ENCODE data around the gene MRPS18A.

The MRPS18A gene

GRCh38 chr6:43714311-43715055 lies 26.9 kb upstream of the MRPS18A start:
- peaks cover 3% of the 10 kb centered on the region for H3K27me3 ChIP-seq (ENCODE audit: control insufficient read depth, insufficient read depth, low read length)
- H3K36me3 ChIP-seq (ENCODE audit: control insufficient read depth, insufficient read depth, low read length) = no peaks in the 10 kb centered on the region
- H3K4me1 ChIP-seq (ENCODE audit: control insufficient read depth, insufficient read depth, low read length) = no peaks in the 10 kb centered on the region
- H3K9ac ChIP-seq (ENCODE audit: low read length) = no peak overlapping the region
- H3K4me3 ChIP-seq (ENCODE audit: low read length) = no peak overlapping the region
- H3K27ac ChIP-seq (ENCODE audit: low read depth, low read length) = no peak overlapping the region

- no peak overlapping the region for H3K9ac ChIP-seq (ENCODE audit: low read length)
- H3K4me1 ChIP-seq (ENCODE audit: control insufficient read depth, insufficient read depth, low read length) = no peaks in the 10 kb centered on the region
- no peaks in the 10 kb centered on the region for H3K36me3 ChIP-seq (ENCODE audit: control insufficient read depth, insufficient read depth, low read length)
- H3K27ac ChIP-seq (ENCODE audit: low read depth, low read length) = no peak overlapping the region
- no peak overlapping the region for H3K4me3 ChIP-seq (ENCODE audit: low read length)
- peaks cover 3% of the 10 kb centered on the region for H3K27me3 ChIP-seq (ENCODE audit: control insufficient read depth, insufficient read depth, low read length)
Observed at GRCh38 chr6:43713643-43714310, 26.2 kb upstream of the MRPS18A start.

GRCh38 chr6:43712579-43712978 lies 25.0 kb upstream of the MRPS18A start:
- Histone ChIP-seq H3K36me3 (ENCODE audit: control insufficient read depth, insufficient read depth, low read length) (no peaks in the 10 kb centered on the region), H3K4me1 (ENCODE audit: control insufficient read depth, insufficient read depth, low read length) (no peaks in the 10 kb centered on the region), H3K27ac (ENCODE audit: low read depth, low read length) (no peak overlapping the region), H3K27me3 (ENCODE audit: control insufficient read depth, insufficient read depth, low read length) (peaks cover 2% of the 10 kb centered on the region), H3K9ac (ENCODE audit: low read length) (no peak overlapping the region), H3K4me3 (ENCODE audit: low read length) (no peak overlapping the region)

GRCh38 chr6:43710576-43710975 lies 23.0 kb upstream of the MRPS18A start:
- H3K27me3 ChIP-seq (ENCODE audit: control insufficient read depth, insufficient read depth, low read length) = no peaks in the 10 kb centered on the region
- H3K36me3 ChIP-seq (ENCODE audit: control insufficient read depth, insufficient read depth, low read length) = no peaks in the 10 kb centered on the region
- H3K9ac ChIP-seq (ENCODE audit: low read length) = no peak overlapping the region
- no peak overlapping the region for H3K4me3 ChIP-seq (ENCODE audit: low read length)
- no peak overlapping the region for H3K27ac ChIP-seq (ENCODE audit: low read depth, low read length)
- no peaks in the 10 kb centered on the region for H3K4me1 ChIP-seq (ENCODE audit: control insufficient read depth, insufficient read depth, low read length)

GRCh38 chr6:43709654-43710303 lies 22.2 kb upstream of the MRPS18A start:
- no peak overlapping the region for H3K9ac ChIP-seq (ENCODE audit: low read length)
- no peak overlapping the region for H3K27ac ChIP-seq (ENCODE audit: low read depth, low read length)
- no peaks in the 10 kb centered on the region for H3K4me1 ChIP-seq (ENCODE audit: control insufficient read depth, insufficient read depth, low read length)
- H3K27me3 ChIP-seq (ENCODE audit: control insufficient read depth, insufficient read depth, low read length) = no peaks in the 10 kb centered on the region
- no peaks in the 10 kb centered on the region for H3K36me3 ChIP-seq (ENCODE audit: control insufficient read depth, insufficient read depth, low read length)
- no peak overlapping the region for H3K4me3 ChIP-seq (ENCODE audit: low read length)

GRCh38 chr6:43708860-43709653 lies 21.5 kb upstream of the MRPS18A start:
- Histone ChIP-seq H3K27me3 (ENCODE audit: control insufficient read depth, insufficient read depth, low read length) (no peaks in the 10 kb centered on the region), H3K36me3 (ENCODE audit: control insufficient read depth, insufficient read depth, low read length) (no peaks in the 10 kb centered on the region), H3K4me1 (ENCODE audit: control insufficient read depth, insufficient read depth, low read length) (no peaks in the 10 kb centered on the region), H3K4me3 (ENCODE audit: low read length) (no peak overlapping the region), H3K9ac (ENCODE audit: low read length) (no peak overlapping the region), H3K27ac (ENCODE audit: low read depth, low read length) (no peak overlapping the region)

- H3K4me3 ChIP-seq (ENCODE audit: low read length) = no peak overlapping the region
- peaks cover 4% of the 10 kb centered on the region for H3K4me1 ChIP-seq (ENCODE audit: control insufficient read depth, insufficient read depth, low read length)
- no peaks in the 10 kb centered on the region for H3K36me3 ChIP-seq (ENCODE audit: control insufficient read depth, insufficient read depth, low read length)
- H3K9ac ChIP-seq (ENCODE audit: low read length) = no peak overlapping the region
- no peak overlapping the region for H3K27ac ChIP-seq (ENCODE audit: low read depth, low read length)
- no peaks in the 10 kb centered on the region for H3K27me3 ChIP-seq (ENCODE audit: control insufficient read depth, insufficient read depth, low read length)
Observed at GRCh38 chr6:43707767-43708166, 20.2 kb upstream of the MRPS18A start.

GRCh38 chr6:43707269-43707668 lies 19.7 kb upstream of the MRPS18A start:
- Histone ChIP-seq H3K27ac (ENCODE audit: low read depth, low read length) (no peak overlapping the region), H3K27me3 (ENCODE audit: control insufficient read depth, insufficient read depth, low read length) (no peaks in the 10 kb centered on the region), H3K36me3 (ENCODE audit: control insufficient read depth, insufficient read depth, low read length) (no peaks in the 10 kb centered on the region), H3K4me3 (ENCODE audit: low read length) (no peak overlapping the region), H3K4me1 (ENCODE audit: control insufficient read depth, insufficient read depth, low read length) (peaks cover 7% of the 10 kb centered on the region), H3K9ac (ENCODE audit: low read length) (no peak overlapping the region)

- H3K27ac ChIP-seq (ENCODE audit: low read depth, low read length) = no peak overlapping the region
- peaks cover 10% of the 10 kb centered on the region for H3K4me1 ChIP-seq (ENCODE audit: control insufficient read depth, insufficient read depth, low read length)
Observed at GRCh38 chr6:43706788-43707187, 19.2 kb upstream of the MRPS18A start.

GRCh38 chr6:43705996-43706395 lies 18.4 kb upstream of the MRPS18A start:
- no peak overlapping the region for H3K27ac ChIP-seq (ENCODE audit: low read depth, low read length)
- H3K27me3 ChIP-seq (ENCODE audit: control insufficient read depth, insufficient read depth, low read length) = peaks cover 2% of the 10 kb centered on the region
- no peaks in the 10 kb centered on the region for H3K36me3 ChIP-seq (ENCODE audit: control insufficient read depth, insufficient read depth, low read length)
- no peak overlapping the region for H3K9ac ChIP-seq (ENCODE audit: low read length)
- no peak overlapping the region for H3K4me3 ChIP-seq (ENCODE audit: low read length)
- peaks cover 10% of the 10 kb centered on the region for H3K4me1 ChIP-seq (ENCODE audit: control insufficient read depth, insufficient read depth, low read length)

More at GRCh38 chr6:43706788-43707187, 19.2 kb upstream of the MRPS18A start:
- Histone ChIP-seq H3K4me3 (ENCODE audit: low read length) (no peak overlapping the region), H3K9ac (ENCODE audit: low read length) (no peak overlapping the region), H3K36me3 (ENCODE audit: control insufficient read depth, insufficient read depth, low read length) (no peaks in the 10 kb centered on the region), H3K27me3 (ENCODE audit: control insufficient read depth, insufficient read depth, low read length) (peaks cover 2% of the 10 kb centered on the region)

GRCh38 chr6:43703512-43704429 lies 16.2 kb upstream of the MRPS18A start:
- no peaks in the 10 kb centered on the region for H3K36me3 ChIP-seq (ENCODE audit: control insufficient read depth, insufficient read depth, low read length)
- H3K9ac ChIP-seq (ENCODE audit: low read length) = no peak overlapping the region
- peak overlapping the region; percentile 76 for H3K27ac ChIP-seq (ENCODE audit: low read depth, low read length)
- H3K4me3 ChIP-seq (ENCODE audit: low read length) = no peak overlapping the region
- peaks cover 10% of the 10 kb centered on the region for H3K4me1 ChIP-seq (ENCODE audit: control insufficient read depth, insufficient read depth, low read length)
- H3K27me3 ChIP-seq (ENCODE audit: control insufficient read depth, insufficient read depth, low read length) = peaks cover 2% of the 10 kb centered on the region
